ENCODE results near the gene SSPN.

DNA sequence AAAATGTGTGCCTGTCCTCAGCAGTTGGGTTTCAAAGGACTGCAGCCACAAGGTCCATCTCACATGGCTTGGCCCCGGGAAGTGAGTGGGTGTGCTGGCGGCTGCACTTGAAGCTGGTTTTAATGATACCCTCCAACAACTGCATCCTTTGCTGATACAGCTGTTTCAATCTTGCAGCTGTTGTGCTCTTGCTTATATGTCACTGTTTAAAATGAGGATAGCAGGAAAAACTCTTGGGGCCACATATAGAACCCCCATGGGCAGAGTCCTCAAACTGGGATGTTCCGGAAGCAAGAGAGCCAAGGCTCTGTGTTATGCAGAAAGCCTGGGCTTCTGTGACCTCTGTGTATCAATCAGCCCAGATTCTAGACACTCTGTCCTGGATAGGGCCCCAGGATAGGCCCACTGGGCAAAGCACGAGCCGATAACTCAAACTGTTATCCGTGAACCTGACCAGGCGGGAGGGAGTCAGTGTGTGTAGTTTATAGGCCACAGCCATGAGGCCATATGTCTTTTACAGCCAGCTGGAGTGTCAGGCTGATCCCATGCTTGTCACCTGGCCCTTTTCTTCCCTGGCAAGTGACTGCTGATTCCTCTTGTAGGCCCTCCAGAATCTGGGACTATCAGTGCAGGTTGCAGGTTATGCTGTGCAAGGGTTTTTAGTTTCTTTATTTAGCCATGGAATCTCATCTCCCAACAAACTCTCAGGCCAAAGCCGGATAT, 74.3 kb downstream of the SSPN start:
- TF ChIP-seq, protein P1, sequence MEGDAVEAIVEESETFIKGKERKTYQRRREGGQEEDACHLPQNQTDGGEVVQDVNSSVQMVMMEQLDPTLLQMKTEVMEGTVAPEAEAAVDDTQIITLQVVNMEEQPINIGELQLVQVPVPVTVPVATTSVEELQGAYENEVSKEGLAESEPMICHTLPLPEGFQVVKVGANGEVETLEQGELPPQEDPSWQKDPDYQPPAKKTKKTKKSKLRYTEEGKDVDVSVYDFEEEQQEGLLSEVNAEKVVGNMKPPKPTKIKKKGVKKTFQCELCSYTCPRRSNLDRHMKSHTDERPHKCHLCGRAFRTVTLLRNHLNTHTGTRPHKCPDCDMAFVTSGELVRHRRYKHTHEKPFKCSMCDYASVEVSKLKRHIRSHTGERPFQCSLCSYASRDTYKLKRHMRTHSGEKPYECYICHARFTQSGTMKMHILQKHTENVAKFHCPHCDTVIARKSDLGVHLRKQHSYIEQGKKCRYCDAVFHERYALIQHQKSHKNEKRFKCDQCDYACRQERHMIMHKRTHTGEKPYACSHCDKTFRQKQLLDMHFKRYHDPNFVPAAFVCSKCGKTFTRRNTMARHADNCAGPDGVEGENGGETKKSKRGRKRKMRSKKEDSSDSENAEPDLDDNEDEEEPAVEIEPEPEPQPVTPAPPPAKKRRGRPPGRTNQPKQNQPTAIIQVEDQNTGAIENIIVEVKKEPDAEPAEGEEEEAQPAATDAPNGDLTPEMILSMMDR (IDR thresholded peaks at IDR 0.05) = no peak
- TF ChIP-seq POLR2A (IDR thresholded peaks at IDR 0.05) (no peak), POLR2AphosphoS5 (IDR thresholded peaks at IDR 0.05) (no peak), EP300 (IDR thresholded peaks at IDR 0.05) (no peak)
